A549 (cell line): Measurements from ENCODE around the gene TRAM1L1.

ENCODE experiments used
- CTCF ChIP-seq: fragments of >200 bp; sonication (Bioruptor Twin); formaldehyde crosslinking; IDR thresholded peaks from 3 replicates; pipeline ENCODE4 v1.5.1; 2016
- KDM5A ChIP-seq: fragments of 200-600 bp; sonication (generic); IDR thresholded peaks from 2 replicates; pipeline ENCODE4 v1.6.1; 2016; ENCODE audit warnings: antibody characterized with exemption, mild to moderate bottlenecking
- RAD21 ChIP-seq, 2 experiments: fragments of >200 bp in 1 of 2; sonication (Bioruptor Twin) in 1 of 2; formaldehyde crosslinking in 1 of 2; IDR thresholded peaks in 1 of 2; conservative IDR thresholded peaks in 1 of 2; 2 replicates in 1 of 2; 3 replicates in 1 of 2; pipeline ENCODE4 v1.6.1; 2012 to 2018; ENCODE audit warnings: inconsistent platforms in 1 of 2
- SMC3 ChIP-seq: fragments of >200 bp; sonication (Bioruptor Twin); formaldehyde crosslinking; IDR thresholded peaks from 3 replicates; pipeline ENCODE4 v1.6.1; 2018; ENCODE audit warnings: inconsistent platforms
- TF ChIP-seq, protein P1 (sequence below): IDR thresholded peaks from 2 replicates; pipeline ENCODE4 v1.6.1; 2012
- TF ChIP-seq, protein P2 (sequence below): IDR thresholded peaks from 2 replicates; pipeline ENCODE4 v1.6.1; 2012

GRCh38 chr4:117096886-117097285 lies 11.5 kb upstream of the TRAM1L1 start:
- TF ChIP-seq RAD21 (conservative IDR thresholded peaks at IDR 0.05 in 1 of 2, IDR thresholded peaks at IDR 0.05 in 1 of 2) (no peak), SMC3 (no peak), CTCF (no peak), KDM5A (no peak)
- TF ChIP-seq, protein P1, sequence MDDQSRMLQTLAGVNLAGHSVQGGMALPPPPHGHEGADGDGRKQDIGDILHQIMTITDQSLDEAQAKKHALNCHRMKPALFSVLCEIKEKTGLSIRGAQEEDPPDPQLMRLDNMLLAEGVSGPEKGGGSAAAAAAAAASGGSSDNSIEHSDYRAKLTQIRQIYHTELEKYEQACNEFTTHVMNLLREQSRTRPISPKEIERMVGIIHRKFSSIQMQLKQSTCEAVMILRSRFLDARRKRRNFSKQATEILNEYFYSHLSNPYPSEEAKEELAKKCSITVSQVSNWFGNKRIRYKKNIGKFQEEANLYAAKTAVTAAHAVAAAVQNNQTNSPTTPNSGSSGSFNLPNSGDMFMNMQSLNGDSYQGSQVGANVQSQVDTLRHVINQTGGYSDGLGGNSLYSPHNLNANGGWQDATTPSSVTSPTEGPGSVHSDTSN: no peak
- TF ChIP-seq, protein P2, sequence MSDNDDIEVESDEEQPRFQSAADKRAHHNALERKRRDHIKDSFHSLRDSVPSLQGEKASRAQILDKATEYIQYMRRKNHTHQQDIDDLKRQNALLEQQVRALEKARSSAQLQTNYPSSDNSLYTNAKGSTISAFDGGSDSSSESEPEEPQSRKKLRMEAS: no peak
